WTC11 (cell line): ENCODE results near the gene GASK1A. TPM values are rescaled to one million over a fixed set of nuclear protein-coding genes. Genes with fewer than 3 reads are reported as not detected.

Experiments
- ATAC-seq: fragments of 200-7000 bp; cut with Tn5 transposase; 2 replicates; pipeline ENCODE4 v1.10.0; 2021; ENCODE audit warnings: mild to moderate bottlenecking, moderate library complexity
- CTCF ChIA-PET: fragments of 300-600 bp; sonication (Branson Sonifier 250); formaldehyde crosslinking; loops from one replicate; lab custom pipeline; 2021; ENCODE audit warnings: antibody characterized with exemption; lab: Charles Lee
- POLR2A ChIA-PET: fragments of 350-600 bp; sonication (Branson Sonifier 250); formaldehyde crosslinking; loops from one replicate; lab custom pipeline; 2021; ENCODE audit warnings: antibody characterized with exemption; lab: Charles Lee
- DNase-seq: peaks from one replicate; pipeline ENCODE4 v3.0.0; 2021; ENCODE audit warnings: low spot score
- H3K27ac Mint-ChIP-seq: 2 replicates; pipeline ENCODE4 v1.8.0; 2021; ENCODE audit warnings: mixed read lengths
- H3K27me3 Mint-ChIP-seq: 2 replicates; pipeline ENCODE4 v1.8.0; 2021; ENCODE audit warnings: low read depth, mild to moderate bottlenecking, moderate library complexity, mixed read lengths
- H3K36me3 Mint-ChIP-seq: 2 replicates; pipeline ENCODE4 v1.8.0; 2021; ENCODE audit warnings: mixed read lengths
- H3K4me1 Mint-ChIP-seq: 2 replicates; pipeline ENCODE4 v1.8.0; 2022; ENCODE audit warnings: mixed read lengths
- H3K4me3 Mint-ChIP-seq: 2 replicates; pipeline ENCODE4 v1.8.0; 2021; ENCODE audit warnings: mild to moderate bottlenecking, moderate library complexity, mixed read lengths
- H3K9me3 Mint-ChIP-seq: 2 replicates; pipeline ENCODE4 v1.8.0; 2021; ENCODE audit warnings: mixed read lengths
- AFF4 ChIP-seq: sonication (generic); formaldehyde crosslinking; IDR thresholded peaks from 2 replicates; pipeline ENCODE4 v1.8.1; 2023; ENCODE audit warnings: mild to moderate bottlenecking, missing genetic modification reagents, borderline replicate concordance
- ATF1 ChIP-seq: sonication (generic); formaldehyde crosslinking; IDR thresholded peaks from 2 replicates; pipeline ENCODE4 v1.8.1; 2023; ENCODE audit warnings: mild to moderate bottlenecking, moderate library complexity, missing genetic modification reagents
- ATF3 ChIP-seq: sonication (generic); formaldehyde crosslinking; conservative IDR thresholded peaks from 2 replicates; pipeline ENCODE4 v1.8.1; 2022; ENCODE audit warnings: mild to moderate bottlenecking, missing genetic modification reagents
- CDX4 ChIP-seq: fragments of 250-450 bp; sonication (Bioruptor Pico); IDR thresholded peaks from 2 replicates; pipeline ENCODE4 v1.9.0; 2021; ENCODE audit warnings: moderate library complexity, mild to moderate bottlenecking, inconsistent platforms, borderline replicate concordance
- E2F1 ChIP-seq: sonication (generic); formaldehyde crosslinking; IDR thresholded peaks from 2 replicates; pipeline ENCODE4 v1.8.0; 2022; ENCODE audit warnings: mild to moderate bottlenecking, missing genetic modification reagents
- ERG ChIP-seq: fragments of 250-450 bp; sonication (Bioruptor Pico); IDR thresholded peaks from 2 replicates; pipeline ENCODE4 v1.8.0; 2021; ENCODE audit warnings: mild to moderate bottlenecking
- GABPB1 ChIP-seq: sonication (generic); formaldehyde crosslinking; IDR thresholded peaks from 2 replicates; pipeline ENCODE4 v1.8.1; 2023; ENCODE audit warnings: mild to moderate bottlenecking, missing genetic modification reagents
- MXD4 ChIP-seq: fragments of 250-450 bp; sonication (Bioruptor Pico); IDR thresholded peaks from 2 replicates; pipeline ENCODE4 v1.8.0; 2021; ENCODE audit warnings: mild to moderate bottlenecking, moderate library complexity, borderline replicate concordance
- PRDM15 ChIP-seq: sonication (generic); formaldehyde crosslinking; IDR thresholded peaks from 2 replicates; pipeline ENCODE4 v1.8.0; 2022; ENCODE audit warnings: missing genetic modification reagents
- PREB ChIP-seq: sonication (generic); formaldehyde crosslinking; IDR thresholded peaks from 2 replicates; pipeline ENCODE4 v1.8.1; 2022; ENCODE audit warnings: mild to moderate bottlenecking, missing genetic modification reagents, moderate library complexity, borderline replicate concordance
- RORB ChIP-seq: fragments of 250-450 bp; sonication (Bioruptor Pico); IDR thresholded peaks from 2 replicates; pipeline ENCODE4 v1.9.0; 2021; ENCODE audit warnings: mild to moderate bottlenecking
- SOX15 ChIP-seq: fragments of 250-450 bp; sonication (Bioruptor Pico); IDR thresholded peaks from 2 replicates; pipeline ENCODE4 v1.9.0; 2021; ENCODE audit warnings: mild to moderate bottlenecking
- TEAD4 ChIP-seq: sonication (generic); formaldehyde crosslinking; IDR thresholded peaks from 2 replicates; pipeline ENCODE4 v1.8.0; 2022; ENCODE audit warnings: mild to moderate bottlenecking, missing genetic modification reagents
- USF2 ChIP-seq: sonication (generic); formaldehyde crosslinking; IDR thresholded peaks from 2 replicates; pipeline ENCODE4 v1.8.1; 2023; ENCODE audit warnings: mild to moderate bottlenecking, missing genetic modification reagents, moderate library complexity
- ZBTB21 ChIP-seq: sonication (generic); formaldehyde crosslinking; IDR thresholded peaks from 2 replicates; pipeline ENCODE4 v1.8.1; 2023; ENCODE audit warnings: mild to moderate bottlenecking, missing genetic modification reagents, borderline replicate concordance
- ZNF423 ChIP-seq: fragments of 250-450 bp; sonication (Bioruptor Pico); IDR thresholded peaks from 2 replicates; pipeline ENCODE4 v2.1.2; 2022; ENCODE audit warnings: mild to moderate bottlenecking, moderate library complexity
- total RNA-seq: library from RNA; stranded (reverse); gene quantifications from 3 replicates; pipeline ENCODE4 v1.2.3, GENCODE V29; 2021

The GASK1A gene
- total RNA-seq, 1 experiment from 2014 or later, result 9.6 TPM

- TF ChIP-seq AFF4 (no peak), ATF3 (CRISPR knock-in tag) (no peak), ZBTB21 (CRISPR knock-in tag) (no peak), PRDM15 (CRISPR knock-in tag) (no peak), RORB (CRISPR knock-in tag) (no peak)
Observed at GRCh38 chr3:43097400-43098080, 118.4 kb downstream of the GASK1A start (continued).

- H3K27ac Mint-ChIP-seq, result no peak overlapping the region
- DNase-seq, result no peak
- no peak for ATAC-seq
- no peaks in the 10 kb centered on the region for H3K9me3 Mint-ChIP-seq
- H3K36me3 Mint-ChIP-seq, result no peaks in the 10 kb centered on the region
- H3K4me1 Mint-ChIP-seq, result peaks cover 12% of the 10 kb centered on the region; the same call in 1 of the 2 replicates
- H3K4me3 Mint-ChIP-seq, result no peak overlapping the region
- POLR2A ChIA-PET, result no interaction called here
- CTCF ChIA-PET, result no interaction called here
- no peaks in the 10 kb centered on the region for H3K27me3 Mint-ChIP-seq
- TF ChIP-seq MXD4 (CRISPR knock-in tag) (no peak), TEAD4 (CRISPR knock-in tag) (no peak), ZNF423 (CRISPR knock-in tag) (no peak), E2F1 (CRISPR knock-in tag) (no peak), ATF1 (CRISPR knock-in tag) (no peak), ERG (no peak), CDX4 (no peak), PRDM15 (CRISPR knock-in tag) (no peak), USF2 (no peak), GABPB1 (CRISPR knock-in tag) (no peak), SOX15 (CRISPR knock-in tag) (no peak), PREB (CRISPR knock-in tag) (no peak)
Observed at GRCh38 chr3:43098761-43099160, 119.7 kb downstream of the GASK1A start.
